HG03045 (cell line): Measurements from ENCODE around the gene CFAP99.

Experiments
- ATAC-seq: cut with Tn5 transposase; IDR thresholded peaks from one replicate; pipeline ENCODE4 v1.9.1; 2021; ENCODE audit warnings: mild to moderate bottlenecking, moderate library complexity; ENCODE audit not compliant: unreplicated experiment

Gene CFAP99

GRCh38 chr4:2390146-2390545, 28.6 kb upstream of the CFAP99 start:
- no peak for ATAC-seq

DNA sequence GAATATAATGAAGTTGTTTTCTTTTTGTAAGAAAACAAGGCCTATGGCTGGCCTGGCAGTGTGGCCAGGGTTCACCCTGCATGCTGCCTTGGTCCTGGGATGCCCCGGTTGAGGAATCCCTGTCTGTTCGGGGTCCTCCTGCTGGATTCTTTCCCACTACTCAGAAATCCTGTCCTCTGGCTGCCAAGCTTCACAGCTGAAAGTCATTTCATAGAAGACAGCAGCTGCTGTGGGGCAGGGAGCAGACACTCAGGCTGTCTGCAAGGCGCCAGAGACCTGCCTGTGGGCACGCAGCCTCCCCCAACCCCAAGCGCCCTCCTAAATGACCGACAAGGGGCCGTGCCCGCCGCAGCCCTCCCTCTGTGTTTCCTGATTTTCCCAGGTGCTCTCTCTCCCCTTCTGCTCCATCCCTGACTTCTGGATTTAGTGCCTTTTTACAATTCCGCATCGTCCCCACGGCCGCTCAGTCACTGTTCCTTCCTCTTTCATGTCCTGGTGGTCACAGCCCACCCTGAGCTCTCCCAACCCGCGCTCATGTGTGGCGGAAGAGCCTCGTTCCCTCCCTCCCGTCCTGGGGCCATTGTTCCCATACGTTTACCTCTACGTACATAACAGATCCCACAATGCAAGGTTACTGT, 27.9 kb upstream of the CFAP99 start:
- no peak for ATAC-seq

DNA sequence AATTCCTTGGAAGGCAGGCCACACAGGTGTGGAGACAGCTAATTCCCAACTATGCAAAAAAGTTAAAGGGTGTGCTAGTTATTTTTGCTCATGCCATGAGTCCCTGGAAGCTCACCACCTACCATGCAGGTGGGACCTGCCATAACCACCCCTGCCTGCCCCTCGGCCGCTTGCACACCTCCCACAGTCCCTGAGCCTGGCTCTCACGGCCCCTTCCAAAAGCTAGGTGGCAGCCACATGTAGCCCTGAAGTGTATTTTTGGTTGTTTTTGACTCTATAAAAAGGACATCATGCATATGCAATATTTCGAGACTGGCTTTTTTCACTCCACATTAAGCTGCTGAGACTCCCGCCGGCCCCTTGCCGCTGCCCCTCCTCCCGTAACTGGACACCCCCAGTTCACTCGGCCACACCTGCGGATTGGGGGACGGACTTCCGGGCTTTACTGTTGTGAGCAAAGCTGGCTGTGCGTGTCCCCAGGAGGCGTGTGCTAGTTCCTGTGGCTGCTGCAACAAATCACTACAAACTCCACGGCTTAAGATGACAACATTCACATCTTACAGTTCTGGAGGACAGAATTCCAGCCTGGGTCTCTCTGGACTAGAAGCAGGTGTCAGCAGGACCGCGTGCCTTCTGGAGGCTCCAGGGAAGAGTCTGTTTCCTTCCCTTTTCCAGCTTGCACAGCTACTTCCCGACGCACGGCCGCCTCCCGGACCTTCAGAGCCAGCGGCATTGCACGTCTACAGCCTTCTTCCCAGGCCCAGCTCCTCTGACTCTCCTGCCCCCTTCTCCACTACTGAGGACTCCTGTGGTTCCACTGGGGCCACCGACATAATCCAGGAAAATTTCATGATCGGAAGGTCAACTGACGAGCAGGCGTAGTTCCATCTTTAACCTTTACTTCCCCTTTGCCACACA, 25.1 kb upstream of the CFAP99 start:
- no peak for ATAC-seq

DNA sequence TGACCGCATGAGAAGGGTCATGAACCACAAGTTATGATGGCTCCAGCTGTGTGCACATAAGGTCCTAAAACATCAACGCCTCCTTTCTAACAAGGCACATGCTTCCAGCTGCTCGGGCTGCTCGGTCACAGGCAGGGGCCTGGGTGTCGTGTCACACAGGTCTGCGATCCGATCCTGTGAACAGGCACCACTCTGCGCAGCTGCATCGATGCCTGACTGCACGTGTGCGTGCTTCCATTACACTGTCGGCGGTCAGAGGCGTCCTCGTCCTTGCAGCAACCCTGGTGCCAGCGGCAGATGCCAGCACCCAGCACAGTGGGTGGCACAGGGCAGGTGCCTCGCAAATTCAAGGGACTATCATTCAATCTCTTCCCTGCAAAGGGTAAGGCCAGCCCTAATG, 24.2 kb upstream of the CFAP99 start:
- no peak for ATAC-seq

DNA sequence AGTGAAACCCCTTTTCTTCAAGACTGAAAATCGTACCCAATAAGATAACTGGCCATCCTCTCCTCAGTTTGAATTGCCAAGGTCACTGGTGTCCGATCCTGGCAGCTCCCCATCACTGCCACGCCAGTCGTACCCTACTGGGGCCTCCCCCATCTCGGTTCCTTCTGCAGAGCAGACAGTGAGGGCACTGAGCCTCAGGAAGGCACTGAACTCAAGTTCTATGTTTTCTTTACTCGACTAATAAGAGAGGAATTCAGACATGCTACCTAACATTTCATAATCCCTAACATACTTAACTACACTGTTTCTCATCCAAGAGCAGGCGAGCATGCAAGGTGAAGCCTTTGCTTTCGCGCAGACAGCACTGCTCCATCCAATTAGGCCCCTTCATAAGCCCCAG, 23.7 kb upstream of the CFAP99 start:
- ATAC-seq: no peak

DNA sequence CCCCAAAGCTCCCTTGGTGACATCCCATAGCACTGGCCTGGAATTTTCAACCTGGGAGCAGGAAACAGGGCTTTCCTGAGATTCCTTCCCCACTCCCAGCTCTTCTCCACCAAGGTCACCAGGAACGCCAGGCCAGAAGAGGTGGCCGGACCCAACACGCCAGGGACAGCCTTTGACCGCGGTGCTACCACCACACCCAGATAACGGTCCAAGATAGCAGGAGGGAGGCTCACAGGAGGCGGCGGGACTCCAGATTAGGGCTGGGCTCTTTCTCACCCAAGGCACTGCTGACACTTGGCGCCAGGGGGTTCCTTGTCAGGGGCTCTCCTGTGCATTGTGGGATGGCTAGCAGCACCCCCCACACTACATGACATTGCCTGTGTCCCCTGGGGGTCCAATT, 23.2 kb upstream of the CFAP99 start:
- no peak for ATAC-seq

- ATAC-seq: no peak
These were observed 21.9 kb upstream of the CFAP99 start for GRCh38 chr4:2396781-2397368.

- ATAC-seq: no peak
These were observed 21.0 kb upstream of the CFAP99 start for GRCh38 chr4:2397596-2398379.

DNA sequence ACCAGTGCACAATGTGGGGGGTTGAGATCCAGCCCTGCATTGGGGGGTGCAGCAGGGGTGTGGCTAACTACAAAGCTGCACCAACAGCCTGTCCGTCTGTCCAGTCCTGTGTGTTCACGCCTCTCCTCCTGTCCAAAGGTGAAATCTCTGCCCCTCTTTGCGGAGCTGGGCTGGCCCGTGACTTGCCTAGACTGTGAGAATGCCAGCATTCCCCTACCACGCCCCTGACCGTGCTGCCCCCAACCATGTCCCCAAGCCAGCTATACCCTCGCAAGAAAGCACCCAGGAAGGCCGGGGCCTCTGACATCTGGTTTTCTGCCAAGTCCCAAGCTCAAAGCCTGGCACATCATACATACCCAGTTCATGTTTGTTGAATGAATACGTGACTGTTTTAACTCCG, 19.5 kb upstream of the CFAP99 start:
- ATAC-seq: no peak

DNA sequence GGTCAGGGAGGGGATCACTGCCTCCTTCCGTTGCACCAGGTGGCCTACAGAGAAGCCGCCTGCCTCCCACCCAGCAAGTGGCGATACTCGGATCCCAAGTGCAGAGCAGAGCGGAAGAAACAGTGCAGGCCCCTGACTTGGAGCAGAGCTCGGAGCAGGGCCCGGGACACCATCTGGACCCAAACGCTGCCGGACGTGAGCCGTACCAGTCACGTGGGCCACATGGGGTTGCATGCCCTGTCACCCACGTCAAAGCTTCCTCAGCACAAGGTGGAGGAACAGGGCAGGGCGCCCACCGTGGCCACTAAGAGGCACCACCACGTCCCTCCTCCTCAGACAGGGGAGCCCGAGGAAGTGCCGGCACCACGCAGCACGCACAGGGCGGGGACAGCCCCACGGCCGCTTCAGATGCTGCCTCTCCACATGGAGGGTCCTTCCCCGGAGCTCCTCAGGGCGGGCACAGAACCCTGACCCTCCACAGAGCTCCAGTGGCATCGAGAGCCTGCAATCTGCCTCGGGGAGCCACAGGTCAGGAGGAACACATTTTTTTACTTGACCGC, 19.0 kb upstream of the CFAP99 start:
- ATAC-seq: no peak

GRCh38 chr4:2400841-2401609, 17.7 kb upstream of the CFAP99 start:
- no peak for ATAC-seq

GRCh38 chr4:2401610-2401983, 17.2 kb upstream of the CFAP99 start:
- ATAC-seq: no peak

- ATAC-seq: no peak
These were observed 16.5 kb upstream of the CFAP99 start for GRCh38 chr4:2402048-2402842.

GRCh38 chr4:2402941-2403340, 15.8 kb upstream of the CFAP99 start:
- ATAC-seq: no peak

DNA sequence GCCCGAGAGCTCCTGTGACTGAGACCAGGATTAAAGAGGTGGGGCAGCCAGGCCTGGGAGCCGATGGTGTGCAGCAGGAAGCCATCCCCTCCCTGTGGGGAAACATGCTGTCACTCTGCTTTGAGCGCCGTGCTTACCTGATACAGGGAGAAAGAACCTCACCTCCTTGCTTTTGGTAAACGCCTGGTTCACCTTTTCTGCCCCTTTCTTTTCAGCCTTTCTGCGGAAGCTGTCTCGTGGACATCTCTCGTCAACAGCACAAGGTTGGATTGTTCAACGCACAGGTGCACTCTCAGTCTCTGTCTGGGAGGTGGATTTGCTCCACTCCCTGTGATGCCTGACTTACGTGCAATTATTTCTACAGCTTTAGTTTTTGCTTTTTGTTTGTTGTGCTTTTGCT, 12.3 kb upstream of the CFAP99 start:
- no peak for ATAC-seq

GRCh38 chr4:2406920-2407319, 11.8 kb upstream of the CFAP99 start:
- no peak for ATAC-seq

DNA sequence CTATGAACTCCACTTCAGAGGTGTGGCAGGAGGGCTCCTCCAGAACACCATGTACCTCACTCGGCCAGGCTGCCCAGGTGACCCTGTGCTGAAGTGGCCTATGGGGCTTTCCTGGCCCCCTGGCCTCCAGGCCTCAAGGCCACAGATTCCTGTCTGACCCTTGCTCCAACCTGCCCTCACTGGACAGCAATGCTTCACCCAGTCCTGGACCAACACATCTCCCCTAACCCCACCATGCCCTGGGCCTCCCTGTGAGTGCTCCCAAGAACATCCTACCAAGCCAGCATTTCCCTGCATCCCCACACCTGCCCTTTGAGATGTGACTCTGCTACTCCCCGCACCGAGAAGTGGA, 10.8 kb upstream of the CFAP99 start:
- ATAC-seq: no peak

DNA sequence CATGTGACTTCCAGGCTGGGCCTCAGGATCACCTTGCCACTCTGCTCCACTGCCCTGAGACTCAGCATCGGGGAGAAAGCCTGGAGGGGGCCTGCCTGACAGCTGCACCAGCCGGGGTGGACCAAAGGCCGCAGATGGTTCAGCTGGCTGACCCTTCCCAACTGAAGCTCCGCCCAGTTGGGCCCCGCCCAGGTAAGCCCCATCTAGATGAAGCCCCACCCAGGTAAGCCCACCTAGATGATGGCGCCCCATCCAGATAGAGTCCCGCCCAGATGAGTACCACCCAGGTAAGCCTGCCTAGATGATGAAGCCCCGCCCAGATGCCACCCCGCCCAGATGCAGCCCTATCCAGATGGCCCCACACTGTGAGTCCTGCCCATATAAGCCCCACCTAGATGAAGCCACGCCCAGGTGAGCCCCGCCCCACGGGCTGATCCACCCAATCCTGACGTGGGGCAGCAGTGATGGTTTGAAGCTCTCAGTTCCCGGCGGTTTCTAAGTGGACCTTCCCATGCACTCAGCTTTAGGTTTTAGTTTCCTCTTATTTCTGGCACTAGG, 10.3 kb upstream of the CFAP99 start:
- no peak for ATAC-seq

- no peak for ATAC-seq
These were observed 9.8 kb upstream of the CFAP99 start for GRCh38 chr4:2408976-2409375.
